GM18861 (cell line): Measurements from ENCODE around the gene FJX1.

Source experiments
- ATAC-seq: cut with Tn5 transposase; IDR thresholded peaks from one replicate; pipeline ENCODE4 v1.9.1; 2021; ENCODE audit not compliant: unreplicated experiment

FJX1 gene, protein sequence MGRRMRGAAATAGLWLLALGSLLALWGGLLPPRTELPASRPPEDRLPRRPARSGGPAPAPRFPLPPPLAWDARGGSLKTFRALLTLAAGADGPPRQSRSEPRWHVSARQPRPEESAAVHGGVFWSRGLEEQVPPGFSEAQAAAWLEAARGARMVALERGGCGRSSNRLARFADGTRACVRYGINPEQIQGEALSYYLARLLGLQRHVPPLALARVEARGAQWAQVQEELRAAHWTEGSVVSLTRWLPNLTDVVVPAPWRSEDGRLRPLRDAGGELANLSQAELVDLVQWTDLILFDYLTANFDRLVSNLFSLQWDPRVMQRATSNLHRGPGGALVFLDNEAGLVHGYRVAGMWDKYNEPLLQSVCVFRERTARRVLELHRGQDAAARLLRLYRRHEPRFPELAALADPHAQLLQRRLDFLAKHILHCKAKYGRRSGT

DNA sequence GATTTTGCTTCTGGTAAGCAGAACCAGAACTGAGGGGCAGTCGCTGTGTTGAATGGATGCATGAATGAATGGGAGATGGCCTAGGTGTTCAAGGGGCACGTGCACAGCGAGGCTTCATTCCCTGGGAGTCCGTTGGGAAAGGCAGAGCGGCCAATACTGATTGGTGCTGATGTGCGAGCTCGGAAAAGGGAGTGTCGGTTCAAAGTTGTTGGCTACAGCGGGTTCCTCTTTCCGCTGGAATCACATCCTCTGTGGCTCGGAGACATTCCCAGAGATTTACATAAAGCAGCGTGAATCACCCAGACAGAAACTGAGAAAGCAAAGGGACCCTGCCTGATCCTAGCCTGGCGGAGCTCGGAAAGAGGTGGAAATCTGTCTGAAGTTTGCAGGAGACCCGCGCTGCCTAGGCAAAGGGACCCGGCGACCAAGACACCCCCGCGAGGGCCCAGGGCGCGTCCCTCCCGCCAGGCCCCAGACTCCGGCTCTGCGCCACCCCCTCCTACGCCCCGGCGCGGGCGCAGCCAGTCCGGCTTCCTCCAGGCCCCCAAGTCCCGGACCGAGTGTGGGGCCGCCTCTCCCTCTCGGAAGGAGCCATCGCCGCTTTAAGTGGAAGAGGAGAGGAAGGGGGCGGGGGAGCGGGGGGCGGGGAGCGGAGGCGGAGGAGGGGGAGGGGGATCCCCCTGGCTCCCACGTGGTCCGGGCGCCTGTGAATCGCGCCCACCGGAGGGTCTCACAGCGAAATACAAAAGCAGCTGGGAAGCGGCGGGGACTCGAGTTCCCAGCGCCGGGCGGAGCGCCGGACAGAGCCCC is at the start of gene FJX1:
Gene FJX1, plus strand, starts transcription at position 774 of the 810 bp plus-strand sequence. CDS start 177 bp downstream, outside the sequence.
- peak; percentile 21 for ATAC-seq

DNA sequence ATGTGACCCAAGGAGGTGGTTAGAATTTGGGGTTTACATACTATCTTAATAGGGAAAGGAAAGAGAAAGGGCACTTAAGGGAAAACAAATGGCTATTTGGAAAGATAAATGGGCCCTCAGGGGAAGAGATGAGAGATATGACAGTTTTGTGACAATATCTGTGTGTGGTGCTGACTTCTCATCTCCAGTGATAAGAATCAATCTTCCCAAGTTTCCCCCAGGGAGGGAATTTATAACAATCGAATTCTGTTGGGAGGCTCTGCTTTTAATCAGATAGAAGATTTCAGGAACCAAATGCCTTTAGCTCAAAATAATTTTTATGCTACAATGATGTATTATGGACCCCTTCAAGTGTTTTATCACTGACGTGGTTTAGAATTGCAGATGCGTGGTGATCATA is 46.6 kb upstream of the FJX1 start:
- no peak for ATAC-seq

GRCh38 chr11:35579557-35580396 is 38.5 kb upstream of the FJX1 start:
- ATAC-seq, result no peak

DNA sequence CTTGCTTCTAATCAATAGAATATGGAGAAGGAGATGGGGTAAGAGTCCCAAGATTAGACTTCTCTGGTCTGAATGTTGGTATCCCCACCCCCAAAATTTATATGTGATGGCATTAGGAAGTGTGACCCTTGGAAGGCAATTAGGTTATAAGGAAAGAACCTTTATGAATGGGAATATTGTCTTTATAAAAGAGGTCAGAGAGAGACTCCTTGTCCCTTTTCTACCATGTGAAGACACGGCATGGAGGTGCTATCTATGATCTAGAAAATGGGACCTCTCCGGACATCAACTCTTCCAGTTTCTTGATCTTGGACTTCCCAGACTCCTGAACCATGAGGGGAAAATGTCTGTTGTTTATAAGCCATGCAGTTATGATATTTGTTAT is 37.9 kb upstream of the FJX1 start:
- ATAC-seq, result no peak

GRCh38 chr11:35582033-35582432 is 36.2 kb upstream of the FJX1 start:
- no peak for ATAC-seq

- no peak for ATAC-seq
Measured at GRCh38 chr11:35583126-35583525, 35.1 kb upstream of the FJX1 start.

- no peak for ATAC-seq
Measured at GRCh38 chr11:35583843-35584242, 34.4 kb upstream of the FJX1 start.

DNA sequence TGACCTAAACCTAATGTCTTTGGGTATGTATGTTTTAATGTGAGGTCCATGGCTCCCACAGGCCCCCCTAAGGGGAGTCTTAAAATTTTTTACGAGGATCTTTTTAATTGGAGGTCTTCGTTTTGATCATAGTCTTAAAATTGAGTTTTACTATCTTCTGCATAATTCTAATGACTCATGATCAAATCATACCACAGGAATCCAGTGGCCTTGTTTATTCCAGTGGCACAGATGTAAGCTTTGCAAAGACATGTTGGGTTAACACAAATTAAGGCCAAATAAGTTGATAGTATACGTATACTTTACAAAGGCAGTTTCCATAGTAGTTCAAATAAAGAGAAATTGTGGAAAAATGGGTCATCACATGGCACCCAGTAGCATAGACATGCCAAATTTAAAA is 33.9 kb upstream of the FJX1 start:
- ATAC-seq, result no peak

DNA sequence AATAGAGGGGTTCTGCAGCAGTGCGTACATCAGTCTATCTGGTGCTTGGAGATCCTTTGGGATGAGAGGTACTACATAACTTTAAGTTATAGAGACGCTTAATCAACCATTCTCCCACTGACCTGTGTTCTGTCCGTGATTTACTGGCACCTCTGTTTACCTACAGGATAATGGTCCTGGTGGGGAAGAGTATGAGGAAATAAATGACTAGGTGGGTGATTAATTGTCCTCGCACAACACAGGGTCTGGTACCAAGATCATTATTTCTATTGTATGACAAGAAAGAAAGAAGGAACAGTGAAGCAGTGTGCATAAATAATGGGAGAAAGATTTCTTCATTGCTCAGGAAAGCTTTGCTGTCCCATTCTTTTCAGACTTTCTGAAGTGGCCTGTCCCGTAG is 32.8 kb upstream of the FJX1 start:
- ATAC-seq, result no peak

- ATAC-seq, result no peak
Measured at GRCh38 chr11:35586222-35586621, 32.0 kb upstream of the FJX1 start.

GRCh38 chr11:35587972-35588371 is 30.3 kb upstream of the FJX1 start:
- no peak for ATAC-seq

GRCh38 chr11:35588627-35589026 is 29.6 kb upstream of the FJX1 start:
- ATAC-seq, result no peak

DNA sequence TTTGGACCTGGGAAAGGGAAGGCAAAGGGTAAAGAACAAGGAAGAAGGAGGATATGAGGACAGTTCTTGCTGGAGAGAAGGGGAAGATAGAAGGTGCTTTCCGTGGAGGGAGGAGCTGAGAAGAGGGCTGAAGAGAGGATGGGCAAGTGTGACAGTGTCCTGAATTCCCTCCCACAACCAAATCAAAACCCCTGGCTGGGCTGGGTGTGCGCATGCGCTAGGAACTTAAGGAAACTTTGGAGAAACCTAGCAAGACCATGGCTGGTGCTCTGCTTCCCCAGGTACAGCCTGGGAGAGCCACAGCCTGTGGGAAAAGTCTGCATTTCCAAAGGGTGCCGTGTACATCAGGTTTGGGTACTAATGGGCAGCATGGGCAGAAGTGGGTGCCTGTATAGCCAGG is 29.0 kb upstream of the FJX1 start:
- no peak for ATAC-seq

DNA sequence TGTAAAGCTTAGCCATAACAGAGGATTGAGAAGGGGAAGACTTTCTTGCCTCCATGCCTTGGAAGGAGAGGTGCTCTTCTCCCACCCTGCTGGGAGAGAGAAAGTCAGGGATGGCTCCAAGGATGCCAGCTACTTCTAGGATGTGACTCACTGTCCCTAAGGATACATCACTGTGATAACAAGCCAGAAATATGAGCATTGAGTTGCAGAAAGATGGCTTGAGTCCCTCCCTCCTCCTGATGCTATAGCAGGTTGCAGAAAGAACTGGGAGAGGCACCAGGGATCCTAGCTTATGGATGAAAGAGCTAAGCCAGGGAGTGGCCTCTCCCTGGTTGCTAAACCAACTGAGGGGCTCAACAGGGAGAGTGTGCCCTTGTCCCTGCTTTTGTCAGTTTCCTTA is 27.8 kb upstream of the FJX1 start:
- ATAC-seq, result no peak

DNA sequence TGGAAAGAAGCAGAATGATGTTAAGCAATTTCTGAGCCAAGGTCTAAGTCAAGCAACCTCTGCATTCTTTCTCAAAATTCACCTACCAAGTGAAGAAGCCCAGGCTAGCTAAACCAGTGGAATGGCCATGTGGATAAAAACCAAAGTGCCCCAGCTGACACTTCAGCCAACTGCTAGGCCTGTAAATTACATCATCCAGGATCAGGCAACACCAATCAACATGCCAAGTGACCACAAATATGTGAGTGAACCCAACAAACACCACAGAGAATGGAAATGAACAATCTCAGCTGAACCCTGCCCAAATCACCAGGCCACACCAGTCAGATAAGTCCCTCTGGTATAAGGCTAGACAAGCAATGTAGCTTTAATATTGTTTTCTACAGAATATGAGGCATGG is 25.1 kb upstream of the FJX1 start:
- no peak for ATAC-seq

- ATAC-seq, result no peak
Measured at GRCh38 chr11:35594680-35595079, 23.6 kb upstream of the FJX1 start.

- ATAC-seq, result peak; percentile 60
Measured at GRCh38 chr11:35598254-35599125, 19.8 kb upstream of the FJX1 start.

GRCh38 chr11:35600331-35600838 is 17.9 kb upstream of the FJX1 start:
- no peak for ATAC-seq

DNA sequence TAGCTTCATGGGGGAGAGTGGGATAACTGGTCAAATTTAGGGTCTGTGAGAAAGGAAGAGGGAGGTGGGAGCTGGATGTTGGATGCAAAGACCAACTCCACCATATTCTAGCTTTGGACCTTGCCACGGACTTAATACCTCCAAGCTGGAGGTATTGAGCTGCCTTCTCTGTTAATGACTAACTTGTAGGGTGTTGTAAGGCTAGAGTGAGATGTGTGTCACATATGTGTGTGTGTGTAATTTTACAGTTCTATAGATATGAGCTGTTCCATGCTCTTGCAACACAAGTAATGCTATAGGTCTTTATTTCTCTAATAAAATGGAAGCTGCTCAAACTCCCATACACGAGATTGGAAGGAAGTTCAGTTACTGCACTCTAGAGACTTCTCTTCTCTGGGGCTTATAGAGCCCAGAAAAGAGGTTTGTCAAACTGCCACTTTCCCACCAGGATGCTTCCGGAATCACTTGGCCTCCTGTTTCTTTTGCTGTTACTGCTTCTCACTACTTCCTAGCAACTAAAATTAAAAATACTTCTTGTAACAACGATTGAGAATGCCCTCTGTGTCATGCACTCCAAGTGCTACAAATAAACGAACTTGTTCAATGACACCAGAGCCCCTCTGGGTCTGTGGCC is 16.0 kb upstream of the FJX1 start:
- no peak for ATAC-seq

GRCh38 chr11:35602979-35603378 is 15.3 kb upstream of the FJX1 start:
- no peak for ATAC-seq
